Measurements from ENCODE around the gene OR10D3. TPM values are rescaled to one million over a fixed set of nuclear protein-coding genes. Genes with fewer than 3 reads are reported as not detected.

Gene OR10D3
- total RNA-seq, 1 experiment from 2014 or later = not detected

DNA sequence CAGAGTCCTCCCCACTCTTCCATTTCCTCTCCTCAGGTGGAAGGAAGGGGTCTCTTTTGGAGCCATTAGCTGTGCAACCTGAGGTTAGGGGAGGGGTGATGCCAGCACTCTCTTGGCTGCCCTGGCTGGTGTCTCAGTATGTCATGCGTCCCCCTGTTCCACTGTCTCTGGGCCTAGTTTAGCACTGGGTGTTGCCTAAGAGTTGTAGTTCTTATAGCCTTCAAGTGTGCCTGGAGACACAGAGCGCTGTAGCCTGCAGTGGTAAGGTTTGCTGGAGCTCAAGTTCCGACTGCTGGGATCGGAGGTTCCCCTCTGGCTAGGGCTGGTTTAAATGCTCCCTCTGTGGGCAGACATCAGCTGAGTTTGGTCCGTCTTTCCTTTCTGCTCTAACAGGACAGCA lies 20.9 kb downstream of the OR10D3 start:
- no peak for ATAC-seq
- intact Hi-C loops (cut with micrococcal nuclease) = no loop called here
- H3K4me2 ChIP-seq (ENCODE audit: low read length) = no peak overlapping the region
- no TSS peak for BruUV-seq (replicated peaks)
- no peak overlapping the region for H3K9ac ChIP-seq (ENCODE audit: low read length)
- POLR2A ChIA-PET = no interaction called here
- H2AFZ ChIP-seq (ENCODE audit: low read depth, low read length, poor library complexity, severe bottlenecking) = no peak overlapping the region
- H3K79me2 ChIP-seq (ENCODE audit: insufficient read depth, low read length) = no peaks in the 10 kb centered on the region
- H3K4me3 ChIP-seq (replicated peaks in 1 of 2; ENCODE audit: low read depth in 1 of 2, low read length in 2 of 2) = no peak overlapping the region
- H3K4me1 ChIP-seq (ENCODE audit: control insufficient read depth in 1 of 2, insufficient read depth in 2 of 2, low read length in 2 of 2) = no peaks in the 10 kb centered on the region
- H3K9me3 ChIP-seq (ENCODE audit: control insufficient read depth in 1 of 2, insufficient read depth in 1 of 2, low read depth in 1 of 2, low read length in 2 of 2) = no peaks in the 10 kb centered on the region
- CTCF ChIA-PET = no interaction called here
- H3K27me3 ChIP-seq (ENCODE audit: insufficient read depth, low read length) = peaks cover 33% of the 10 kb centered on the region; the same call in 1 of the 2 replicates
- H3K27ac ChIP-seq (ENCODE audit: low read depth, low read length) = no peak overlapping the region
- H4K20me1 ChIP-seq (ENCODE audit: insufficient read depth) = no peaks in the 10 kb centered on the region
- no peaks in the 10 kb centered on the region for H3K9me2 ChIP-seq (ENCODE audit: insufficient read depth)
- DNase-seq (ENCODE audit: low read depth, low spot score) = no peak
- H3K36me3 ChIP-seq (ENCODE audit: control insufficient read depth in 1 of 2, insufficient read depth in 2 of 2, low read length in 2 of 2) = no peaks in the 10 kb centered on the region
- RAD21 ChIA-PET (ENCODE audit: low non-redundant PET in 1 of 2, low total read pairs in 2 of 2, uncharacterized antibody in 2 of 2, unreplicated experiment in 2 of 2) = no interaction called here
- TF ChIP-seq CTCF (IDR thresholded peaks at IDR 0.05 in 2 of 3, conservative IDR thresholded peaks at IDR 0.05 in 1 of 3; ENCODE audit: borderline replicate concordance in 1 of 3, insufficient read depth in 1 of 3, low read depth in 2 of 3, low read length in 2 of 3) (no peak), SIN3A (IDR thresholded peaks at IDR 0.05; ENCODE audit: low read depth) (no peak), EZH2phosphoT487 (IDR thresholded peaks at IDR 0.05; ENCODE audit: borderline replicate concordance) (no peak), YY1 (IDR thresholded peaks at IDR 0.05; ENCODE audit: extremely low read depth, insufficient replicate concordance, low read depth, low read length) (no peak), CBX3 (IDR thresholded peaks at IDR 0.05; ENCODE audit: low read depth) (no peak), TCF7L2 (IDR thresholded peaks at IDR 0.05; ENCODE audit: borderline replicate concordance, extremely low read depth, insufficient read depth, insufficient read length) (no peak), MAX (IDR thresholded peaks at IDR 0.05) (no peak), POLR2AphosphoS5 (IDR thresholded peaks at IDR 0.05; ENCODE audit: low read depth, low read length) (no peak), CEBPB (IDR thresholded peaks at IDR 0.05; ENCODE audit: low read depth) (no peak), RAD21 (IDR thresholded peaks at IDR 0.05; ENCODE audit: low read depth) (no peak), EGR1 (IDR thresholded peaks at IDR 0.05; ENCODE audit: low read depth) (no peak), ELF1 (IDR thresholded peaks at IDR 0.05; ENCODE audit: borderline replicate concordance, low read depth) (no peak), FOSL1 (IDR thresholded peaks at IDR 0.05; ENCODE audit: low read depth) (no peak)
- TF ChIP-seq, protein P1, sequence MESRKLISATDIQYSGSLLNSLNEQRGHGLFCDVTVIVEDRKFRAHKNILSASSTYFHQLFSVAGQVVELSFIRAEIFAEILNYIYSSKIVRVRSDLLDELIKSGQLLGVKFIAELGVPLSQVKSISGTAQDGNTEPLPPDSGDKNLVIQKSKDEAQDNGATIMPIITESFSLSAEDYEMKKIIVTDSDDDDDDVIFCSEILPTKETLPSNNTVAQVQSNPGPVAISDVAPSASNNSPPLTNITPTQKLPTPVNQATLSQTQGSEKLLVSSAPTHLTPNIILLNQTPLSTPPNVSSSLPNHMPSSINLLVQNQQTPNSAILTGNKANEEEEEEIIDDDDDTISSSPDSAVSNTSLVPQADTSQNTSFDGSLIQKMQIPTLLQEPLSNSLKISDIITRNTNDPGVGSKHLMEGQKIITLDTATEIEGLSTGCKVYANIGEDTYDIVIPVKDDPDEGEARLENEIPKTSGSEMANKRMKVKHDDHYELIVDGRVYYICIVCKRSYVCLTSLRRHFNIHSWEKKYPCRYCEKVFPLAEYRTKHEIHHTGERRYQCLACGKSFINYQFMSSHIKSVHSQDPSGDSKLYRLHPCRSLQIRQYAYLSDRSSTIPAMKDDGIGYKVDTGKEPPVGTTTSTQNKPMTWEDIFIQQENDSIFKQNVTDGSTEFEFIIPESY (IDR thresholded peaks at IDR 0.05; ENCODE audit: extremely low read depth, insufficient replicate concordance, low read length) = no peak
